Neuronal stem cell (in vitro differentiated cells): ENCODE measurements around the gene ARMC6.

Experiments
- DNase-seq: peaks from one replicate; pipeline ENCODE4 v3.0.0-alpha.2; 2013; ENCODE audit warnings: low spot score
- H2AFZ ChIP-seq: one replicate; pipeline ENCODE4 v1.6.1; 2013; ENCODE audit warnings: mild to moderate bottlenecking, low read length, inconsistent platforms
- H2AK5ac ChIP-seq: 2 replicates; pipeline ENCODE4 v1.6.1; 2013; ENCODE audit warnings: low read depth, mild to moderate bottlenecking, inconsistent platforms, low read length, moderate library complexity, mixed read lengths
- H2BK120ac ChIP-seq: 2 replicates; pipeline ENCODE4 v1.6.1; 2013; ENCODE audit warnings: low read depth, mild to moderate bottlenecking, inconsistent platforms, low read length, moderate library complexity, mixed read lengths
- H2BK12ac ChIP-seq: one replicate; pipeline ENCODE4 v1.6.1; 2013; ENCODE audit warnings: low read length, inconsistent platforms
- H2BK15ac ChIP-seq: 2 replicates; pipeline ENCODE4 v1.6.1; 2013; ENCODE audit warnings: mild to moderate bottlenecking, low read length, inconsistent platforms, mixed read lengths
- H2BK5ac ChIP-seq: one replicate; pipeline ENCODE4 v1.6.1; 2013; ENCODE audit warnings: inconsistent platforms, mild to moderate bottlenecking, low read length, moderate library complexity
- H3K14ac ChIP-seq: one replicate; pipeline ENCODE4 v1.6.1; 2013; ENCODE audit warnings: low read length, inconsistent platforms
- H3K18ac ChIP-seq: 2 replicates; pipeline ENCODE4 v1.6.1; 2013; ENCODE audit warnings: low read length, inconsistent platforms
- H3K23ac ChIP-seq: 2 replicates; pipeline ENCODE4 v1.6.1; 2013; ENCODE audit warnings: low read depth, mild to moderate bottlenecking, mixed read lengths, low read length, inconsistent platforms; ENCODE audit not compliant: poor library complexity
- H3K27ac ChIP-seq: replicated peaks from 3 replicates; pipeline ENCODE4 v1.5.1; 2013; ENCODE audit warnings: low read length, inconsistent platforms
- H3K27me3 ChIP-seq, 3 experiments: 2 replicates each; pipeline ENCODE4 v1.6.1; 2013; ENCODE audit warnings: low read length in 3 of 3, mild to moderate bottlenecking in 2 of 3, inconsistent platforms in 1 of 3, low read depth in 1 of 3, mixed read lengths in 1 of 3, moderate library complexity in 1 of 3; ENCODE audit not compliant: control insufficient read depth in 3 of 3, insufficient read depth in 3 of 3
- H3K36me3 ChIP-seq, 2 donors: replicated peaks in 1 of 2; 2 replicates each; pipeline ENCODE4 v1.6.1; 2013; ENCODE audit warnings: low read length in 2 of 2; ENCODE audit not compliant: control insufficient read depth in 2 of 2, insufficient read depth in 2 of 2
- H3K4ac ChIP-seq: 2 replicates; pipeline ENCODE4 v1.6.1; 2013; ENCODE audit warnings: inconsistent platforms, mild to moderate bottlenecking, low read length, moderate library complexity
- H3K4me1 ChIP-seq, 2 donors: 1 replicate in 1 of 2; 2 replicates in 1 of 2; pipeline ENCODE4 v1.6.1; 2013; ENCODE audit warnings: low read length in 2 of 2, low read depth in 1 of 2; ENCODE audit not compliant: control insufficient read depth in 2 of 2, insufficient read depth in 1 of 2
- H3K4me2 ChIP-seq: one replicate; pipeline ENCODE4 v1.6.1; 2013; ENCODE audit warnings: mild to moderate bottlenecking, low read length, inconsistent platforms; ENCODE audit not compliant: insufficient read depth, poor library complexity, severe bottlenecking
- H3K4me3 ChIP-seq, 2 donors: 2 replicates each; pipeline ENCODE4 v1.5.1; 2013; ENCODE audit warnings: low read length in 2 of 2, mild to moderate bottlenecking in 2 of 2, inconsistent platforms in 1 of 2, moderate library complexity in 1 of 2
- H3K79me1 ChIP-seq: one replicate; pipeline ENCODE4 v1.6.1; 2013; ENCODE audit warnings: low read depth, mild to moderate bottlenecking, inconsistent platforms, low read length, moderate library complexity
- H3K9ac ChIP-seq: one replicate; pipeline ENCODE4 v1.6.1; 2013; ENCODE audit warnings: mild to moderate bottlenecking, low read depth, low read length, inconsistent platforms; ENCODE audit not compliant: poor library complexity
- H3K9me3 ChIP-seq, 2 donors: replicated peaks in 1 of 2; 2 replicates each; pipeline versions ENCODE3 to v1.6.1; 2013; ENCODE audit warnings: low read length in 2 of 2, mild to moderate bottlenecking in 2 of 2, inconsistent platforms in 1 of 2, low read depth in 1 of 2, mixed read lengths in 1 of 2, moderate library complexity in 1 of 2; ENCODE audit not compliant: control insufficient read depth in 2 of 2, insufficient read depth in 1 of 2
- H4K8ac ChIP-seq: one replicate; pipeline ENCODE4 v1.6.1; 2013; ENCODE audit warnings: low read depth, mild to moderate bottlenecking, inconsistent platforms, low read length, moderate library complexity
- H4K91ac ChIP-seq: one replicate; pipeline ENCODE4 v1.6.1; 2013; ENCODE audit warnings: low read length, low read depth, mild to moderate bottlenecking, inconsistent platforms; ENCODE audit not compliant: poor library complexity
- WGBS, 2 donors: extraction: QIAGEN DNeasy Blood & Tissue Kit; methylation state at CpG; one replicate each; pipeline ENCODE4 v1.1.7; 2013; ENCODE audit warnings: missing lambda C conversion rate in 2 of 2, mixed read lengths in 1 of 2; ENCODE audit not compliant: insufficient read length in 2 of 2, insufficient replicate concordance in 1 of 2; ENCODE audit errors: extremely low coverage in 2 of 2; 5-methylcytosine and 5-hydroxymethylcytosine counted together

Gene ARMC6

GRCh38 chr19:19040417-19040816 lies 7.0 kb downstream of the ARMC6 start:
- Histone ChIP-seq H3K4me2 (no peak overlapping the region), H3K18ac (no peak overlapping the region), H3K4me1 (no peaks in the 10 kb centered on the region), H3K14ac (no peak overlapping the region), H3K9ac (no peak overlapping the region), H4K91ac (no peak overlapping the region), H2BK15ac (no peak overlapping the region), H3K27me3 (no peaks in the 10 kb centered on the region), H2AK5ac (no peak overlapping the region), H3K4ac (no peak overlapping the region), H3K23ac (no peak overlapping the region), H2BK120ac (no peak overlapping the region), H3K79me1 (peaks cover 8% of the 10 kb centered on the region), H2AFZ (no peak overlapping the region), H3K9me3 (peaks cover 7 to 20% of the 10 kb centered on the region in 2 donors), H4K8ac (no peak overlapping the region), H3K27ac (no peak overlapping the region), H2BK5ac (no peak overlapping the region), H2BK12ac (no peak overlapping the region), H3K36me3 (peaks cover 24 to 68% of the 10 kb centered on the region in 2 donors), H3K4me3 (no peak overlapping the region)
- no CpG with 5 or more reads among the region's 7 CpGs for WGBS, 2 donors
- DNase-seq = no peak

DNA sequence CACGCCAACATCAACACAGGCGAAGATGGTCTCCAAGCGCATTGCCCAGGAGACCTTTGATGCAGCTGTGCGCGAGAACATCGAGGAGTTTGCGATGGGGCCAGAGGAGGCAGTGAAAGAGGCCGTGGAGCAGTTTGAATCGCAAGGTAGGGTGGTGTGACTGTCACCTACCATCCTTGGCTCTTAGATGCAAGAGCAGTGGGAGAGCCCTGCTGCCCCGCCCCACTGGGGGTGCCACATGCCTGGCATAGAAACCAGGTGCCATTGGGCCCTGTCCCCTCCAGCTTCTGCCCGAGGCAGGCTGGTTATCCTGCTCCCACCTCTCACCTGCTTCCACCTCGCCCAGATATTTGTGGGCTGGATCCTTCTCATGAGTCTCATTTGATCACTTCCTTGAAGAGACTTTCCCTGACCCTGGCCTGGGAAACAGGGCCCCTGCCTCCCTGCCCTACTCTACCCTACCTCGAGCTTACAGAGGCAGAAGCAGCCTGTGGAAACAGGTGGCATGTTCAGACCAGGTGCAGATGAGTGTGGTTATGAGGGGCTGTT lies 9.4 kb downstream of the ARMC6 start:
- Histone ChIP-seq H3K9me3 (peaks cover 1 to 7% of the 10 kb centered on the region in 2 donors), H3K4ac (no peak overlapping the region), H3K14ac (peak overlapping the region; percentile 79), H2BK12ac (no peak overlapping the region), H3K79me1 (peaks cover 6% of the 10 kb centered on the region), H3K4me3 (peak overlapping the region in 1 of 2 donors; percentile 64), H3K27ac (no peak overlapping the region), H3K23ac (no peak overlapping the region), H3K27me3 (no peaks in the 10 kb centered on the region), H3K4me2 (no peak overlapping the region), H3K18ac (no peak overlapping the region), H2BK5ac (peak overlapping the region; percentile 29), H2BK15ac (no peak overlapping the region), H3K36me3 (peaks cover 21 to 71% of the 10 kb centered on the region in 2 donors), H4K91ac (no peak overlapping the region), H2BK120ac (no peak overlapping the region), H3K9ac (no peak overlapping the region), H3K4me1 (no peaks in the 10 kb centered on the region), H2AK5ac (no peak overlapping the region), H2AFZ (no peak overlapping the region), H4K8ac (no peak overlapping the region)
- DNase-seq = no peak
- no CpG with 5 or more reads among the region's 13 CpGs for WGBS, 2 donors

GRCh38 chr19:19043481-19043880 lies 10.1 kb downstream of the ARMC6 start:
- no peaks in the 10 kb centered on the region for H3K27me3 ChIP-seq
- no peak overlapping the region for H3K18ac ChIP-seq
- H2BK15ac ChIP-seq = no peak overlapping the region
- H3K4me1 ChIP-seq = no peaks in the 10 kb centered on the region
- no peak overlapping the region for H4K8ac ChIP-seq
- H3K4me2 ChIP-seq = no peak overlapping the region
- no peak overlapping the region for H3K9ac ChIP-seq
- no peak overlapping the region for H2BK12ac ChIP-seq
- H3K9me3 ChIP-seq = peaks cover 0 to under 1% of the 10 kb centered on the region in 2 donors
- no peak overlapping the region for H2AK5ac ChIP-seq
- no peak overlapping the region for H3K27ac ChIP-seq
- H3K36me3 ChIP-seq = peaks cover 20 to 65% of the 10 kb centered on the region in 2 donors
- WGBS, 2 donors = no CpG with 5 or more reads among the region's 6 CpGs
- no peak overlapping the region for H3K14ac ChIP-seq
- no peak overlapping the region for H2BK120ac ChIP-seq
- no peak overlapping the region for H3K4me3 ChIP-seq
- H4K91ac ChIP-seq = no peak overlapping the region
- H2BK5ac ChIP-seq = peak overlapping the region; percentile 29
- H3K4ac ChIP-seq = no peak overlapping the region
- H3K23ac ChIP-seq = peak overlapping the region; percentile 93
- H3K79me1 ChIP-seq = peaks cover 5% of the 10 kb centered on the region
- no peak overlapping the region for H2AFZ ChIP-seq
- no peak for DNase-seq

DNA sequence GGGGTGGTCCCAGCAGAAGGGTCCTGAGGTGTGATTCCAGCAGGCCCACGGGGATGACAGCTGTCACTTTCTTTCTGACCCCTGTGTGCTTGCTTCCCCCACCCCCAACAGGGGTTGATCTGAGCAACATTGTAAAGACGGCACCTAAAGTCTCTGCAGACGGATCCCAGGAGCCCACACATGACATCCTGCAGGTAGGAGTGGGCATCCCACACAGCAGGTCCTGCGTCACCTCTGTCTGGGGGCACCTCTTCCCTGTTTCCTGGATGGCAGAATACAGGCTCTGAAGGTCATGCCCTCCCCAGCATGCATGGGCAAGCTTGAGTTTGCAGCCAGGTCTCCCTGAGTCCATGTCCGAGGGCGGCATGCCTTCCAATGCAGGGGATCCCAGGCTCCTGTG lies 10.5 kb downstream of the ARMC6 start:
- Histone ChIP-seq H3K9ac (no peak overlapping the region), H2BK12ac (no peak overlapping the region), H3K4me1 (no peaks in the 10 kb centered on the region), H3K27me3 (no peaks in the 10 kb centered on the region), H3K36me3 (peaks cover 20 to 64% of the 10 kb centered on the region in 2 donors), H2BK15ac (no peak overlapping the region), H2BK5ac (peak overlapping the region; percentile 29), H4K91ac (no peak overlapping the region), H3K9me3 (no peaks in the 10 kb centered on the region), H2AFZ (no peak overlapping the region), H2BK120ac (no peak overlapping the region), H3K18ac (no peak overlapping the region), H3K23ac (no peak overlapping the region), H4K8ac (no peak overlapping the region), H3K27ac (no peak overlapping the region), H3K4me3 (no peak overlapping the region), H2AK5ac (no peak overlapping the region), H3K4me2 (no peak overlapping the region), H3K14ac (no peak overlapping the region), H3K4ac (no peak overlapping the region), H3K79me1 (peaks cover 5% of the 10 kb centered on the region)
- no CpG with 5 or more reads among the region's 6 CpGs for WGBS, 2 donors
- no peak for DNase-seq
